HEK293 (cell line): ENCODE results near the gene ABAT.

ENCODE experiments used
- ZBTB20 ChIP-seq: fragments of 450-650 bp; formaldehyde crosslinking; IDR thresholded peaks from 2 replicates; pipeline ENCODE4 v1.5.1; 2016; ENCODE audit warnings: missing biosample characterization, missing genetic modification characterization
- ZNF560 ChIP-seq: fragments of 450-650 bp; formaldehyde crosslinking; IDR thresholded peaks from 2 replicates; pipeline ENCODE4 v1.5.1; 2017; ENCODE audit warnings: missing biosample characterization, missing genetic modification characterization, borderline replicate concordance
- TF ChIP-seq, protein P1 (sequence below): fragments of 450-650 bp; formaldehyde crosslinking; IDR thresholded peaks from 2 replicates; pipeline ENCODE4 v1.5.1; 2016; ENCODE audit warnings: missing biosample characterization, missing genetic modification characterization

DNA sequence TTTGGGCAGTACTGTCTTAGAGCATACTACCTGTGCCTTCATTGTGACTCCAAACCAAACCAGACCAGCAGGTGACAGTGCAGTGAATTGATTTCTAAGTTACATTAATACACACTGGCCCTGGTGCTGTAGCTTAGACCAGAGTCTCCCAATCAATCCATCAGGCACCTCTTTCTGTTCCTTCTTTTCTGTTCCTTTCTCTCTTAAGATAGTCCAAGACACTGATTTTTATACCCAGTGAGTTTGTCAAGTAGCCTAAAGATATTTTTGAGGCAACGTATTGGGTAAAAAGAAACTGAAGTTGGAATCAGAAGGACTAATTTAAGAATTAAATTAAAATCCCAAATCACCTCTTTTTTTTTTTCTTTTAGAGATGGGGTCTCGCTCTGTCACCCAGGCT is 43.1 kb downstream of the ABAT start:
- TF ChIP-seq, protein P1, sequence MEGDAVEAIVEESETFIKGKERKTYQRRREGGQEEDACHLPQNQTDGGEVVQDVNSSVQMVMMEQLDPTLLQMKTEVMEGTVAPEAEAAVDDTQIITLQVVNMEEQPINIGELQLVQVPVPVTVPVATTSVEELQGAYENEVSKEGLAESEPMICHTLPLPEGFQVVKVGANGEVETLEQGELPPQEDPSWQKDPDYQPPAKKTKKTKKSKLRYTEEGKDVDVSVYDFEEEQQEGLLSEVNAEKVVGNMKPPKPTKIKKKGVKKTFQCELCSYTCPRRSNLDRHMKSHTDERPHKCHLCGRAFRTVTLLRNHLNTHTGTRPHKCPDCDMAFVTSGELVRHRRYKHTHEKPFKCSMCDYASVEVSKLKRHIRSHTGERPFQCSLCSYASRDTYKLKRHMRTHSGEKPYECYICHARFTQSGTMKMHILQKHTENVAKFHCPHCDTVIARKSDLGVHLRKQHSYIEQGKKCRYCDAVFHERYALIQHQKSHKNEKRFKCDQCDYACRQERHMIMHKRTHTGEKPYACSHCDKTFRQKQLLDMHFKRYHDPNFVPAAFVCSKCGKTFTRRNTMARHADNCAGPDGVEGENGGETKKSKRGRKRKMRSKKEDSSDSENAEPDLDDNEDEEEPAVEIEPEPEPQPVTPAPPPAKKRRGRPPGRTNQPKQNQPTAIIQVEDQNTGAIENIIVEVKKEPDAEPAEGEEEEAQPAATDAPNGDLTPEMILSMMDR: no peak
- no peak for TF ChIP-seq ZNF560 (tag by site-specific recombination)
- no peak for TF ChIP-seq ZBTB20 (tag by site-specific recombination)
